Cardiac muscle cell (in vitro differentiated cells and primary cell): ENCODE results near the gene UNC93A. TPM values are rescaled to one million over a fixed set of nuclear protein-coding genes. Genes with fewer than 3 reads are reported as not detected.
"Not testable (repeated sequence)": the region's sequence is repeated elsewhere in the genome, so short reads cannot be mapped to it uniquely, and the experiment has no call there.

ENCODE experiments used
- DNase-seq, 2 donors: peaks; one replicate each; pipeline versions ENCODE4 v3.0.0 to v3.0.0-alpha.2; 2010 to 2017; ENCODE audit warnings: low read depth in 1 of 2, low spot score in 1 of 2
- H3K27ac ChIP-seq: fragments of 200-600 bp; sonication (generic); 2 replicates; pipeline ENCODE4 v1.5.1; 2016
- H3K27me3 ChIP-seq: fragments of 200-600 bp; sonication (generic); 2 replicates; pipeline ENCODE4 v1.6.0; 2016; ENCODE audit warnings: control low read depth
- H3K36me3 ChIP-seq: fragments of 200-600 bp; sonication (generic); 2 replicates; pipeline ENCODE4 v1.5.1; 2016; ENCODE audit warnings: control low read depth
- H3K4me1 ChIP-seq: fragments of 200-600 bp; sonication (generic); 2 replicates; pipeline ENCODE4 v1.8.1; 2017; ENCODE audit warnings: low read depth, mild to moderate bottlenecking, mixed run types
- H3K4me3 ChIP-seq: fragments of 200-600 bp; sonication (generic); 2 replicates; pipeline ENCODE4 v1.5.1; 2016; ENCODE audit warnings: mild to moderate bottlenecking
- H3K9me3 ChIP-seq: fragments of 200-600 bp; sonication (generic); 2 replicates; pipeline ENCODE4 v1.5.1; 2017; ENCODE audit warnings: low read depth, mild to moderate bottlenecking, control low read depth
- CTCF ChIP-seq: IDR thresholded peaks from 2 replicates; pipeline ENCODE4 v1.5.1; 2012; ENCODE audit warnings: low read depth, mild to moderate bottlenecking, low read length
- polyA plus RNA-seq: library from polyadenylated mRNA; unstranded; fragments of >200 nt; fragmentation: Nextera tagmentation; extraction: Ambion mirVana; gene quantifications from 2 replicates; pipeline ENCODE4 v1.2.1, GENCODE V29; 2016
- total RNA-seq: library from RNA; depleted of rRNA; stranded (reverse); fragments of >200 nt; gene quantifications from 2 replicates; pipeline ENCODE4 v1.2.3, GENCODE V29; 2016

UNC93A gene
- total and polyA plus RNA-seq, 2 experiments from 2014 or later, result not detected

- peaks cover 12% of the 10 kb centered on the region for H3K4me1 ChIP-seq
- TF ChIP-seq CTCF, result no peak
- no peak overlapping the region for H3K4me3 ChIP-seq
- H3K36me3 ChIP-seq, result no peaks in the 10 kb centered on the region
- no peaks in the 10 kb centered on the region for H3K27me3 ChIP-seq
- no peak for DNase-seq
- H3K27ac ChIP-seq, result no peak overlapping the region
- H3K9me3 ChIP-seq, result no peaks in the 10 kb centered on the region
Observed at GRCh38 chr6:167314180-167314821, 23.2 kb downstream of the UNC93A start.

GRCh38 chr6:167317172-167317571 is 26.1 kb downstream of the UNC93A start:
- DNase-seq, result no peak

GRCh38 chr6:167318354-167318753 is 27.2 kb downstream of the UNC93A start:
- not testable (repeated sequence) for H3K27ac ChIP-seq, H3K9me3 ChIP-seq, DNase-seq, H3K27me3 ChIP-seq, H3K36me3 ChIP-seq, H3K4me3 ChIP-seq
- H3K4me1 ChIP-seq, result peaks cover 12% of the 10 kb centered on the region

More at GRCh38 chr6:167317172-167317571, 26.1 kb downstream of the UNC93A start:
- H3K4me1 ChIP-seq, result peaks cover 12% of the 10 kb centered on the region
- no peaks in the 10 kb centered on the region for H3K27me3 ChIP-seq
- no peak for TF ChIP-seq CTCF
- no peaks in the 10 kb centered on the region for H3K9me3 ChIP-seq
- no peak overlapping the region for H3K27ac ChIP-seq
- H3K36me3 ChIP-seq, result no peaks in the 10 kb centered on the region
- no peak overlapping the region for H3K4me3 ChIP-seq

- not testable (repeated sequence) for H3K9me3 ChIP-seq, H3K27me3 ChIP-seq, H3K27ac ChIP-seq, H3K36me3 ChIP-seq, H3K4me3 ChIP-seq, DNase-seq
- peaks cover 11% of the 10 kb centered on the region for H3K4me1 ChIP-seq
Observed at GRCh38 chr6:167318856-167319255, 27.7 kb downstream of the UNC93A start.

GRCh38 chr6:167319856-167320753 is 29.0 kb downstream of the UNC93A start:
- DNase-seq, result peak in 1 of 2 donors; percentile 25
- H3K27me3 ChIP-seq, H3K4me1 ChIP-seq, H3K9me3 ChIP-seq, H3K4me3 ChIP-seq, H3K36me3 ChIP-seq: not testable (repeated sequence)
- peak overlapping the region; percentile 75 for H3K27ac ChIP-seq

GRCh38 chr6:167320754-167321056 is 29.6 kb downstream of the UNC93A start:
- not testable (repeated sequence) for H3K27ac ChIP-seq, H3K4me1 ChIP-seq, DNase-seq, H3K4me3 ChIP-seq, H3K36me3 ChIP-seq, H3K9me3 ChIP-seq, H3K27me3 ChIP-seq

- not testable (repeated sequence) for H3K9me3 ChIP-seq, H3K4me3 ChIP-seq, H3K4me1 ChIP-seq, DNase-seq, H3K27me3 ChIP-seq, H3K27ac ChIP-seq, H3K36me3 ChIP-seq
Observed at GRCh38 chr6:167321185-167321584, 30.1 kb downstream of the UNC93A start.

- Histone ChIP-seq H3K27me3 (no peaks in the 10 kb centered on the region), H3K4me3 (no peak overlapping the region), H3K9me3 (no peaks in the 10 kb centered on the region), H3K4me1 (no peaks in the 10 kb centered on the region), H3K36me3 (no peaks in the 10 kb centered on the region), H3K27ac (no peak overlapping the region)
- DNase-seq, result no peak
- no peak for TF ChIP-seq CTCF
Observed at GRCh38 chr6:167323111-167323510, 32.0 kb downstream of the UNC93A start.
